ENCODE measurements around the gene BABAM2.

GRCh38 chr2:27897717-27898116 is 7.2 kb downstream of the BABAM2 start:
- TF ChIP-seq, protein P1, sequence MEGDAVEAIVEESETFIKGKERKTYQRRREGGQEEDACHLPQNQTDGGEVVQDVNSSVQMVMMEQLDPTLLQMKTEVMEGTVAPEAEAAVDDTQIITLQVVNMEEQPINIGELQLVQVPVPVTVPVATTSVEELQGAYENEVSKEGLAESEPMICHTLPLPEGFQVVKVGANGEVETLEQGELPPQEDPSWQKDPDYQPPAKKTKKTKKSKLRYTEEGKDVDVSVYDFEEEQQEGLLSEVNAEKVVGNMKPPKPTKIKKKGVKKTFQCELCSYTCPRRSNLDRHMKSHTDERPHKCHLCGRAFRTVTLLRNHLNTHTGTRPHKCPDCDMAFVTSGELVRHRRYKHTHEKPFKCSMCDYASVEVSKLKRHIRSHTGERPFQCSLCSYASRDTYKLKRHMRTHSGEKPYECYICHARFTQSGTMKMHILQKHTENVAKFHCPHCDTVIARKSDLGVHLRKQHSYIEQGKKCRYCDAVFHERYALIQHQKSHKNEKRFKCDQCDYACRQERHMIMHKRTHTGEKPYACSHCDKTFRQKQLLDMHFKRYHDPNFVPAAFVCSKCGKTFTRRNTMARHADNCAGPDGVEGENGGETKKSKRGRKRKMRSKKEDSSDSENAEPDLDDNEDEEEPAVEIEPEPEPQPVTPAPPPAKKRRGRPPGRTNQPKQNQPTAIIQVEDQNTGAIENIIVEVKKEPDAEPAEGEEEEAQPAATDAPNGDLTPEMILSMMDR (IDR thresholded peaks at IDR 0.05; ENCODE audit: insufficient read depth, low read depth, low read length) = no peak
- no peak for TF ChIP-seq EZH2 (IDR thresholded peaks at IDR 0.05; ENCODE audit: insufficient read depth, low read length)
